ENCODE data around the gene BUD31. TPM values are rescaled to one million over a fixed set of nuclear protein-coding genes. Genes with fewer than 3 reads are reported as not detected.

The BUD31 gene
- total and polyA plus RNA-seq, 9 of the 15 experiments (the other 6 are each of a cell fraction or from before 2014, with no cell fraction given) = 105 to 342 (median 247) TPM

- TF ChIP-seq FOSL1 (tag; conservative IDR thresholded peaks at IDR 0.05) (peak; percentile 62; the same call in 1 of the 2 replicates), PHF20 (IDR thresholded peaks at IDR 0.05; ENCODE audit: partially characterized antibody) (peak; percentile 81), NFE2 (IDR thresholded peaks at IDR 0.05; ENCODE audit: low read depth) (peak; percentile 100), ZNF589 (CRISPR knock-in tag; IDR thresholded peaks at IDR 0.05; ENCODE audit: low read depth) (peak; percentile 89), JUND (IDR thresholded peaks at IDR 0.05; ENCODE audit: borderline replicate concordance, low read depth, low read length) (peak; percentile 99), JUND (tag; IDR thresholded peaks at IDR 0.05; ENCODE audit: borderline replicate concordance, low read depth, low read length) (peak; percentile 99), GABPA (tag; conservative IDR thresholded peaks at IDR 0.05; ENCODE audit: low read depth) (peak; percentile 100), MTA3 (IDR thresholded peaks at IDR 0.05; ENCODE audit: borderline replicate concordance) (peak; percentile 90; the same call in 1 of the 2 replicates), SREBF1 (IDR thresholded peaks at IDR 0.05; ENCODE audit: borderline replicate concordance, low read depth, low read length) (no peak), ZBED1 (IDR thresholded peaks at IDR 0.05) (no peak), STAT5A (IDR thresholded peaks at IDR 0.05; ENCODE audit: borderline replicate concordance, low read length) (no peak; the same call in 1 of the 2 replicates), SMC3 (conservative IDR thresholded peaks at IDR 0.05; ENCODE audit: insufficient read depth, low read depth, low read length) (peak; percentile 23; the same call in 1 of the 2 replicates), SRSF7 (optimal IDR thresholded peaks at IDR 0.05; ENCODE audit: low read depth, low read length) (no peak), SIRT6 (IDR thresholded peaks at IDR 0.05; ENCODE audit: low read depth, low read length) (no peak), ZNF277 (CRISPR knock-in tag; IDR thresholded peaks at IDR 0.05; ENCODE audit: borderline replicate concordance) (no peak), LEF1 (IDR thresholded peaks at IDR 0.05) (no peak), MED1 (CRISPR knock-in tag; IDR thresholded peaks at IDR 0.05; ENCODE audit: borderline replicate concordance) (no peak), TBL1XR1 (IDR thresholded peaks at IDR 0.05; ENCODE audit: low read length in 2 of 2) (peak; percentile 52 to 62; a peak in 3 of 4 replicates), HEY1 (CRISPR knock-in tag; IDR thresholded peaks at IDR 0.05; ENCODE audit: borderline replicate concordance) (0 out of 2 replicates have a peak, but pooled peaks have one; percentile 61), NR2C1 (IDR thresholded peaks at IDR 0.05) (peak; percentile 98), NR2C1 (tag; IDR thresholded peaks at IDR 0.05) (peak; percentile 98), KDM2B (CRISPR knock-in tag; IDR thresholded peaks at IDR 0.05) (no peak), ETV6 (IDR thresholded peaks at IDR 0.05; ENCODE audit: borderline replicate concordance in 1 of 2, low read depth in 2 of 2, low read length in 1 of 2) (0 out of 4 replicates have a peak, but pooled peaks have one; percentile 42 to 48), ETV6 (CRISPR knock-in tag; IDR thresholded peaks at IDR 0.05; ENCODE audit: borderline replicate concordance) (no peak), OTX1 (CRISPR knock-in tag; IDR thresholded peaks at IDR 0.05) (no peak), SUPT5H (IDR thresholded peaks at IDR 0.05) (peak; percentile 91), SNRNP70 (optimal IDR thresholded peaks at IDR 0.05; ENCODE audit: low read depth, low read length) (no peak), NKRF (IDR thresholded peaks at IDR 0.05; ENCODE audit: borderline replicate concordance) (peak; percentile 93; the same call in 1 of the 2 replicates)
These were observed at the start of gene BUD31, which contains the start of gene PDAP1 (continued) for GRCh38 chr7:99408379-99409191.
